ENCODE data around the gene SHF. TPM values are rescaled to one million over a fixed set of nuclear protein-coding genes. Genes with fewer than 3 reads are reported as not detected.

Gene SHF
- total and polyA plus RNA-seq, 2 of the 4 experiments (the other 2 are of a cell fraction), result 1.8 to 3.5 TPM

GRCh38 chr15:45134682-45135604 lies 52.8 kb downstream of the SHF start (continued):
- no peak for TF ChIP-seq MXI1 (IDR thresholded peaks at IDR 0.05; ENCODE audit: borderline replicate concordance, low read depth, low read length)

GRCh38 chr15:45134046-45134445 lies 53.7 kb downstream of the SHF start:
- no TSS peak for BruUV-seq (replicated peaks)
- no peak overlapping the region for H3K56ac ChIP-seq (ENCODE audit: extremely low read depth, insufficient read depth, low read length)
- intact Hi-C loops (cut with micrococcal nuclease) (no loop called here), in situ Hi-C loops (cut with MboI; ENCODE audit: low sequenced_read_pairs) (no loop called here), dilution Hi-C loops (cut with HindIII; ENCODE audit: low sequenced_read_pairs, unreplicated experiment) (no loop called here)
- H3K4ac ChIP-seq (ENCODE audit: low read depth, low read length), result no peak overlapping the region
- no peak overlapping the region for H2AK9ac ChIP-seq (replicated peaks; ENCODE audit: low read depth, low read length, poor library complexity)
- H3K9me3 ChIP-seq (ENCODE audit: control insufficient read depth, insufficient read depth, low read length), result peaks cover 3% of the 10 kb centered on the region; the same call in 1 of the 2 replicates
- no peak overlapping the region for H3K23ac ChIP-seq (ENCODE audit: low read depth, low read length)
- no peak overlapping the region for H3K4me3 ChIP-seq (ENCODE audit: insufficient read depth, low read depth, low read length)
- no peak overlapping the region for H3K14ac ChIP-seq (replicated peaks; ENCODE audit: low read depth, low read length)
- H4K20me1 ChIP-seq (ENCODE audit: insufficient read depth, low read length), result no peaks in the 10 kb centered on the region
- no peak overlapping the region for H4K5ac ChIP-seq (ENCODE audit: low read depth, low read length)
- H2AK5ac ChIP-seq (ENCODE audit: low read depth, low read length), result no peak overlapping the region
- H4K8ac ChIP-seq (ENCODE audit: low read depth in 2 of 2, low read length in 2 of 2), result no peak overlapping the region
- H4K91ac ChIP-seq (ENCODE audit: insufficient read depth, low read depth, low read length), result no peak overlapping the region
- no peak overlapping the region for H2AFZ ChIP-seq (replicated peaks; ENCODE audit: low read length, poor library complexity)
- H3K36me3 ChIP-seq (ENCODE audit: control insufficient read depth, insufficient read depth, low read length), result no peaks in the 10 kb centered on the region
- no peaks in the 10 kb centered on the region; the same call in 1 of the 2 replicates for H3K4me1 ChIP-seq (ENCODE audit: control insufficient read depth, insufficient read depth, low read length)
- H3K9me1 ChIP-seq (ENCODE audit: insufficient read depth, low read length), result no peaks in the 10 kb centered on the region
- H2BK120ac ChIP-seq (ENCODE audit: low read depth, low read length), result no peak overlapping the region
- no peak overlapping the region for H2BK5ac ChIP-seq (ENCODE audit: low read depth, low read length, poor library complexity, severe bottlenecking)
- no peak overlapping the region for H3K4me2 ChIP-seq (ENCODE audit: low read depth, low read length)
- no peak for DNase-seq
- WGBS, 2 experiments (ENCODE audit: extremely low coverage in 2 of 2, insufficient read length in 1 of 2), result 88% methylated on average over 2 of the region's 7 CpGs; no CpG with 5 or more reads in 1 of the 2 experiments
- no peak overlapping the region for H3K27ac ChIP-seq (ENCODE audit: insufficient read depth, low read length)
- no peak overlapping the region for H2BK20ac ChIP-seq (ENCODE audit: low read depth, low read length)
- CTCF ChIA-PET, result no interaction called here
- H2BK15ac ChIP-seq (ENCODE audit: low read depth, low read length), result no peak overlapping the region
- peaks cover 85% of the 10 kb centered on the region for H3K27me3 ChIP-seq (ENCODE audit: control insufficient read depth, insufficient read depth, low read length)
- H3K9ac ChIP-seq (ENCODE audit: low read depth, low read length), result no peak overlapping the region
- H3K18ac ChIP-seq (ENCODE audit: low read depth, low read length), result no peak overlapping the region
- POLR2A ChIA-PET (ENCODE audit: unreplicated experiment), result no interaction called here
- H3K79me1 ChIP-seq (ENCODE audit: low read depth in 1 of 2, low read length in 2 of 2), result no peaks in the 10 kb centered on the region
- ATAC-seq (ENCODE audit: low read depth), result no peak
- TF ChIP-seq CTCF (conservative IDR thresholded peaks at IDR 0.05; ENCODE audit: low read depth, low read length) (no peak), RCOR1 (IDR thresholded peaks at IDR 0.05; ENCODE audit: insufficient replicate concordance, low read length) (no peak), BHLHE40 (IDR thresholded peaks at IDR 0.05; ENCODE audit: low read depth, low read length) (no peak), NFE2L2 (IDR thresholded peaks at IDR 0.05; ENCODE audit: low read depth, low read length) (no peak), MAZ (IDR thresholded peaks at IDR 0.05; ENCODE audit: borderline replicate concordance, low read depth, low read length) (no peak), RFX5 (IDR thresholded peaks at IDR 0.05; ENCODE audit: low read depth, low read length) (no peak), ELK1 (IDR thresholded peaks at IDR 0.05; ENCODE audit: borderline replicate concordance, low read depth, low read length) (no peak), FOS (IDR thresholded peaks at IDR 0.05; ENCODE audit: low read depth, low read length) (no peak), RAD21 (IDR thresholded peaks at IDR 0.05; ENCODE audit: low read length) (no peak), USF2 (IDR thresholded peaks at IDR 0.05; ENCODE audit: low read depth, low read length) (no peak), MXI1 (IDR thresholded peaks at IDR 0.05; ENCODE audit: borderline replicate concordance, low read depth, low read length) (no peak)
